ENCODE results near the gene BOC. TPM values are rescaled to one million over a fixed set of nuclear protein-coding genes. Genes with fewer than 3 reads are reported as not detected.

BOC gene
- total RNA-seq, 1 experiment from 2014 or later = 0.07 TPM

GRCh38 chr3:113255100-113255853 is 43.9 kb downstream of the BOC start:
- intact Hi-C loops (cut with micrococcal nuclease; ENCODE audit: unreplicated experiment) = no loop called here
- no peak for TF ChIP-seq CTCF (IDR thresholded peaks at IDR 0.05; ENCODE audit: unreplicated experiment)
- Mint-ChIP-seq H3K27me3 (ENCODE audit: unreplicated experiment) (peaks cover 48% of the 10 kb centered on the region), H3K4me3 (ENCODE audit: low read depth, unreplicated experiment) (no peak overlapping the region), H3K4me1 (ENCODE audit: low read depth, unreplicated experiment) (no peaks in the 10 kb centered on the region), H3K27ac (ENCODE audit: unreplicated experiment) (no peak overlapping the region), H3K36me3 (ENCODE audit: insufficient read depth, unreplicated experiment) (no peaks in the 10 kb centered on the region), H3K9me3 (ENCODE audit: low read depth, unreplicated experiment) (no peaks in the 10 kb centered on the region)
- no peak for DNase-seq
- CTCF ChIA-PET = no interaction called here
- no TSS peak for BruUV-seq (replicated peaks)

- Mint-ChIP-seq H3K9me3 (ENCODE audit: low read depth, unreplicated experiment) (no peaks in the 10 kb centered on the region), H3K27ac (ENCODE audit: unreplicated experiment) (no peak overlapping the region), H3K4me3 (ENCODE audit: low read depth, unreplicated experiment) (no peak overlapping the region), H3K4me1 (ENCODE audit: low read depth, unreplicated experiment) (no peaks in the 10 kb centered on the region), H3K27me3 (ENCODE audit: unreplicated experiment) (peaks cover 49% of the 10 kb centered on the region), H3K36me3 (ENCODE audit: insufficient read depth, unreplicated experiment) (no peaks in the 10 kb centered on the region)
- TF ChIP-seq CTCF (IDR thresholded peaks at IDR 0.05; ENCODE audit: unreplicated experiment) = no peak
- CTCF ChIA-PET = no interaction called here
- DNase-seq = no peak
- no TSS peak for BruUV-seq (replicated peaks)
- intact Hi-C loops (cut with micrococcal nuclease; ENCODE audit: unreplicated experiment) = no loop called here
These were observed 44.7 kb downstream of the BOC start for GRCh38 chr3:113255854-113256615.

- no peaks in the 10 kb centered on the region for H3K36me3 Mint-ChIP-seq (ENCODE audit: insufficient read depth, unreplicated experiment)
- H3K4me3 Mint-ChIP-seq (ENCODE audit: low read depth, unreplicated experiment) = no peak overlapping the region
- CTCF ChIA-PET = interaction anchor here (0.6 to 1.0 kb wide), 2 partner anchors 10 to 147 kb away, joined by 3 to 6 read pairs; no protein-coding TSS in a partner anchor
- intact Hi-C loops (cut with micrococcal nuclease; ENCODE audit: unreplicated experiment) = no loop called here
- H3K27ac Mint-ChIP-seq (ENCODE audit: unreplicated experiment) = no peak overlapping the region
- no peaks in the 10 kb centered on the region for H3K9me3 Mint-ChIP-seq (ENCODE audit: low read depth, unreplicated experiment)
- no peak for TF ChIP-seq CTCF (IDR thresholded peaks at IDR 0.05; ENCODE audit: unreplicated experiment)
- peaks cover 71% of the 10 kb centered on the region for H3K27me3 Mint-ChIP-seq (ENCODE audit: unreplicated experiment)
- H3K4me1 Mint-ChIP-seq (ENCODE audit: low read depth, unreplicated experiment) = no peaks in the 10 kb centered on the region
- BruUV-seq (replicated peaks) = no TSS peak
- no peak for DNase-seq
These were observed 47.0 kb downstream of the BOC start for GRCh38 chr3:113258361-113258760.

GRCh38 chr3:113259196-113259595 is 47.8 kb downstream of the BOC start:
- Mint-ChIP-seq H3K9me3 (ENCODE audit: low read depth, unreplicated experiment) (no peaks in the 10 kb centered on the region), H3K4me3 (ENCODE audit: low read depth, unreplicated experiment) (no peak overlapping the region), H3K4me1 (ENCODE audit: low read depth, unreplicated experiment) (no peaks in the 10 kb centered on the region), H3K36me3 (ENCODE audit: insufficient read depth, unreplicated experiment) (no peaks in the 10 kb centered on the region), H3K27me3 (ENCODE audit: unreplicated experiment) (peaks cover 71% of the 10 kb centered on the region), H3K27ac (ENCODE audit: unreplicated experiment) (no peak overlapping the region)
- no peak for TF ChIP-seq CTCF (IDR thresholded peaks at IDR 0.05; ENCODE audit: unreplicated experiment)
- no TSS peak for BruUV-seq (replicated peaks)
- CTCF ChIA-PET = interaction anchor here (1.0 kb wide), 1 partner anchor 9 kb away, joined by 3 read pairs; no protein-coding TSS in a partner anchor
- DNase-seq = no peak
- intact Hi-C loops (cut with micrococcal nuclease; ENCODE audit: unreplicated experiment) = no loop called here

Measured in Calu3 (cell line).